SU-DHL-6 (cell line): ENCODE results near the gene CATSPERE.
"Not testable (repeated sequence)": the region's sequence is repeated elsewhere in the genome, so short reads cannot be mapped to it uniquely, and the experiment has no call there.

Experiments
- H2AFZ ChIP-seq: fragments of 200-600 bp; sonication (generic); 2 replicates; pipeline ENCODE4 v1.6.1; 2014; ENCODE audit warnings: low read depth, mild to moderate bottlenecking, moderate library complexity, mixed read lengths, antibody characterized with exemption, low read length; ENCODE audit not compliant: severe bottlenecking
- H3F3A ChIP-seq: fragments of 200-600 bp; shearing (Covaris generic); 2 replicates; pipeline ENCODE4 v1.6.0; 2016; ENCODE audit warnings: antibody characterized with exemption, mild to moderate bottlenecking; ENCODE audit not compliant: insufficient read depth
- H3K27ac ChIP-seq: fragments of 200-600 bp; sonication (generic); 2 replicates; pipeline ENCODE4 v1.5.1; 2016; ENCODE audit warnings: low read depth, mild to moderate bottlenecking, low read length, moderate library complexity, mixed read lengths
- H3K27me3 ChIP-seq: fragments of 200-600 bp; sonication (generic), shearing (Covaris generic); 2 replicates; pipeline ENCODE4 v1.6.0; 2014; ENCODE audit warnings: mild to moderate bottlenecking, low read length
- H3K36me3 ChIP-seq: fragments of 200-600 bp; sonication (generic); 2 replicates; pipeline ENCODE4 v1.6.1; 2014; ENCODE audit warnings: mild to moderate bottlenecking, low read length, mixed read lengths
- H3K4me2 ChIP-seq: fragments of 300-600, 200-600 bp; shearing (Covaris generic), sonication (generic); 2 replicates; pipeline ENCODE4 v1.6.0; 2014; ENCODE audit warnings: low read length, low read depth, mild to moderate bottlenecking; ENCODE audit not compliant: poor library complexity, severe bottlenecking
- H3K4me3 ChIP-seq: fragments of 200-600 bp; sonication (generic); 2 replicates; pipeline ENCODE4 v1.5.1; 2014; ENCODE audit warnings: antibody characterized with exemption, low read length, mild to moderate bottlenecking, mixed read lengths; ENCODE audit not compliant: insufficient read depth, poor library complexity, severe bottlenecking
- H3K79me2 ChIP-seq: fragments of 200-600 bp; sonication (generic); 2 replicates; pipeline ENCODE4 v1.6.1; 2014; ENCODE audit warnings: mild to moderate bottlenecking, low read length, moderate library complexity; ENCODE audit not compliant: insufficient read depth
- H3K9ac ChIP-seq: fragments of 200-600 bp; sonication (generic); 2 replicates; pipeline ENCODE4 v1.7.0; 2014; ENCODE audit warnings: mild to moderate bottlenecking, low read length
- H3K9me2 ChIP-seq: fragments of 200-600 bp; sonication (generic); replicated peaks from 2 replicates; pipeline ENCODE4 v1.6.1; 2014; ENCODE audit warnings: low read length; ENCODE audit not compliant: insufficient read depth
- H3K9me3 ChIP-seq: fragments of 200-600 bp; sonication (generic); 2 replicates; pipeline ENCODE4 v1.6.1; 2014; ENCODE audit warnings: low read length, mixed read lengths; ENCODE audit not compliant: insufficient read depth
- H4K20me1 ChIP-seq: fragments of 200-600 bp; sonication (generic); 2 replicates; pipeline ENCODE4 v1.6.1; 2014; ENCODE audit warnings: low read depth, mild to moderate bottlenecking, antibody characterized with exemption, low read length, moderate library complexity, mixed read lengths
- EZH2phosphoT487 ChIP-seq: fragments of 200-600 bp; sonication (generic), shearing (Covaris generic); conservative IDR thresholded peaks from 2 replicates; pipeline ENCODE4 v1.6.1; 2018; ENCODE audit warnings: mild to moderate bottlenecking, antibody characterized with exemption, low read length, moderate library complexity, mixed read lengths
- TF ChIP-seq, protein P1 (sequence below): fragments of 200-600 bp; sonication (generic); IDR thresholded peaks from one replicate; pipeline ENCODE4 v1.5.1; 2017; ENCODE audit warnings: antibody characterized with exemption, mild to moderate bottlenecking, low read length, moderate library complexity; ENCODE audit not compliant: insufficient read depth, poor library complexity, severe bottlenecking

The CATSPERE gene

DNA sequence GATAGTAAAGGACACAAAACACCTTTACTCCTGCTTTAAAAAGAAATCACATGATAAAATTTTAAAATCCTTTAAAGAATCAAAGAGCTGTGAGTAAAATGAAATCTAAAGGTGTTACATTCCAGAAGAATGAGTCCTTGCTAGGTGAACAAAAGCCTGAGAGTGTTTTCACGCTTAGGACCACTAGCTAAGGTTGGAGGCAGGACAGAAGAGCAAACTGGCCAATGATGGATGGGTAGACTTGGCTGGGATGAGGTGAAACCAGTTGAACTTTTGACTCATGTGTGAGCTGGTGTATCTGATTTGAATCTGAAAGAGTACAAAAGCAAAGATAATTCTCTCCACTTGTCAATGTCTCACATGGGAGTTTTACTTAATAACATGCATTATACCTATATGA lies 35.1 kb downstream of the CATSPERE start:
- H2AFZ ChIP-seq, result no peak overlapping the region
- H3K9ac ChIP-seq, result no peak overlapping the region
- no peaks in the 10 kb centered on the region for H4K20me1 ChIP-seq
- H3K9me2 ChIP-seq, result no peaks in the 10 kb centered on the region
- no peaks in the 10 kb centered on the region for H3K36me3 ChIP-seq
- no peaks in the 10 kb centered on the region for H3K79me2 ChIP-seq
- no peaks in the 10 kb centered on the region for H3K27me3 ChIP-seq
- H3K9me3 ChIP-seq, result no peaks in the 10 kb centered on the region
- no peak for TF ChIP-seq EZH2phosphoT487
- TF ChIP-seq, protein P1, sequence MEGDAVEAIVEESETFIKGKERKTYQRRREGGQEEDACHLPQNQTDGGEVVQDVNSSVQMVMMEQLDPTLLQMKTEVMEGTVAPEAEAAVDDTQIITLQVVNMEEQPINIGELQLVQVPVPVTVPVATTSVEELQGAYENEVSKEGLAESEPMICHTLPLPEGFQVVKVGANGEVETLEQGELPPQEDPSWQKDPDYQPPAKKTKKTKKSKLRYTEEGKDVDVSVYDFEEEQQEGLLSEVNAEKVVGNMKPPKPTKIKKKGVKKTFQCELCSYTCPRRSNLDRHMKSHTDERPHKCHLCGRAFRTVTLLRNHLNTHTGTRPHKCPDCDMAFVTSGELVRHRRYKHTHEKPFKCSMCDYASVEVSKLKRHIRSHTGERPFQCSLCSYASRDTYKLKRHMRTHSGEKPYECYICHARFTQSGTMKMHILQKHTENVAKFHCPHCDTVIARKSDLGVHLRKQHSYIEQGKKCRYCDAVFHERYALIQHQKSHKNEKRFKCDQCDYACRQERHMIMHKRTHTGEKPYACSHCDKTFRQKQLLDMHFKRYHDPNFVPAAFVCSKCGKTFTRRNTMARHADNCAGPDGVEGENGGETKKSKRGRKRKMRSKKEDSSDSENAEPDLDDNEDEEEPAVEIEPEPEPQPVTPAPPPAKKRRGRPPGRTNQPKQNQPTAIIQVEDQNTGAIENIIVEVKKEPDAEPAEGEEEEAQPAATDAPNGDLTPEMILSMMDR, result no peak
- no peak overlapping the region for H3K27ac ChIP-seq
- H3F3A ChIP-seq, result no peaks in the 10 kb centered on the region
- H3K4me3 ChIP-seq, result no peak overlapping the region
- no peak overlapping the region for H3K4me2 ChIP-seq

DNA sequence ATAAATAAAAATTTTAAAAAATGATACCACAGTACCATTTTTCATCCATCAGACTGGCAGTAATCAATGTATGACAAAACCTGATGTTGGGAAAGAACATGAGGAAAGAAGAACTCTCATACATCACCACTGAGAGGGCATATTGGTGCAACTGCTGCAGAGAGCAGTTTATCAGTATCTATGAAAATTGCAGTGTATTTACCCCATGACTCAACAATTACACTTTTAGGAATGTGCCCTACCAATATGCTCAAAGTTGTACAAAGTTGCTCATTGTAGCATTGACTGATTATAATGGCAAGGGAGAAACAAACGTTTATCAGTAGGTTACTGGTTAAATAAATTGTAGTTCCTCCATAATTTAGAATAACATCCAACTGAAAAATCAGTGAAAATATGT lies 36.7 kb downstream of the CATSPERE start:
- H3K4me2 ChIP-seq, result no peak overlapping the region
- H2AFZ ChIP-seq, result no peak overlapping the region
- no peak overlapping the region for H3K9ac ChIP-seq
- H3K9me2 ChIP-seq, result no peaks in the 10 kb centered on the region
- no peaks in the 10 kb centered on the region for H4K20me1 ChIP-seq
- no peak overlapping the region for H3K4me3 ChIP-seq
- H3K9me3 ChIP-seq, result no peaks in the 10 kb centered on the region
- H3K27me3 ChIP-seq, result no peaks in the 10 kb centered on the region
- no peaks in the 10 kb centered on the region for H3K36me3 ChIP-seq
- no peaks in the 10 kb centered on the region for H3K79me2 ChIP-seq
- H3K27ac ChIP-seq, result no peak overlapping the region
- no peaks in the 10 kb centered on the region for H3F3A ChIP-seq
- no peak for TF ChIP-seq EZH2phosphoT487

DNA sequence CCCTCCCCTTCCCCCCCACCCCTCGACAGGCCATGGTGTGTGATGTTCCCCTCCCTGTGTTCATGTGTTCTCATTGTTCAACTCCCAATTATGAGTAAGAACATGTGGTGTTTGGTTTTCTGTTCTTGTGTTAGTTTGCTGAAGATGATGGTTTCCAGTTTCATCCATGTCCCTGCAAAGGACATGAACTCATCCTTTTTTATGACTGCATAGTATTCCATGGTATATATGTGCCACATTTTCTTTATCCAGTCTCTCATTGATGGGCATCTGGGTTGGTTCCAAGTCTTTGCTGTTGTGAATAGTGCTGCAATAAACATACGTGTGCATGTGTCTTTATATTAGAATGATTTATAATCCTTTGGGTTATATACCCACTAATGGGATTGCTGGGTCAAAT lies 38.4 kb downstream of the CATSPERE start:
- H2AFZ ChIP-seq, H3K4me3 ChIP-seq, H3K36me3 ChIP-seq, H3F3A ChIP-seq, H4K20me1 ChIP-seq, H3K79me2 ChIP-seq, H3K9ac ChIP-seq, H3K27me3 ChIP-seq, H3K9me3 ChIP-seq, H3K27ac ChIP-seq, H3K9me2 ChIP-seq, H3K4me2 ChIP-seq: not testable (repeated sequence)

DNA sequence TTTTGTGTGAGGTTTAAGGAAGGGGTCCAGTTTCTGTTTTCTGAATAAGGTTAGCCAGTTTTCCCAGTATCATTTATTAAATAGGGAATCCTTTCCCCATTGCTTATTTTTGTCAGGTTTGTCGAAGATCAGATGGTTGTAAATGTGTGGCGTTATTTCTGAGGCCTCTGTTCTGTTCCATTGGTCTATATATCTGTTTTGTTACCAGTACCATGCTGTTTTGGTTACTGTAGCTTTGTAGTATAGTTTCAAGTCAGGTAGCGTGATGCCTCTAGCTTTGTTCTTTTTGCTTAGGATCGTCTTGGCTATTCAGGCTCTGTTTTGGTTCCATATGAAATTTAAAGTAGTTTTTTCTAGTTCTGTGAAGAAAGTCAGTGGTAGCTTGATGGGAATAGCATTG lies 39.4 kb downstream of the CATSPERE start:
- not testable (repeated sequence) for H3F3A ChIP-seq, H3K9ac ChIP-seq, H3K9me2 ChIP-seq, H3K4me2 ChIP-seq, H3K27ac ChIP-seq, H3K9me3 ChIP-seq, H3K79me2 ChIP-seq, H3K4me3 ChIP-seq, H3K36me3 ChIP-seq, H3K27me3 ChIP-seq, H2AFZ ChIP-seq, H4K20me1 ChIP-seq

DNA sequence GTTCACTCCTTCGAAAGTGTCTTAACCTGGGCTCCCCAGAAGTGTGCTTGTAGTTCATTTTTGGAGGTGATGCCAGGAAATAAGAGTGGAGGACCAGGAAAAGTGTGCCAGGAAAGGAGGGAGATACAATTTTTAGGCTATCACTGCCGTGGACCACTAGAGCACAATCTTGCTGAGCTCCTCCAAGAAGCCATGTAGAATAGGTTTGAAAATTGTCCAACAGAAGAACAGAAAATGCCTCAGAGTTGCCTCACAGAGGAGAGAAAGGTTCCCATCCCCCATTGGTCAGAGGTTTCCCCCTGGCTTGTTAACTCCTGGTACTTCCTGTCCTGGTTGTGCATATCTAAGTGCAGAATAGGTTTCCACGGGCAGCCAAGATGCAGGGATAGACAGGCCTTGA lies 41.6 kb downstream of the CATSPERE start:
- Histone ChIP-seq H3K27me3 (no peaks in the 10 kb centered on the region), H3K9me3 (0 out of 2 replicates have a peak, but pooled peaks cover 2% of the 10 kb centered on the region)
- TF ChIP-seq, protein P1, result no peak
- TF ChIP-seq EZH2phosphoT487, result no peak

More for the DNA sequence above, 41.6 kb downstream of the CATSPERE start:
- H3K4me3 ChIP-seq, result no peak overlapping the region
- H3K4me2 ChIP-seq, result no peak overlapping the region
- no peaks in the 10 kb centered on the region for H3K36me3 ChIP-seq
- no peak overlapping the region for H3K9ac ChIP-seq
- H3F3A ChIP-seq, result no peaks in the 10 kb centered on the region
- no peaks in the 10 kb centered on the region for H3K79me2 ChIP-seq
- no peak overlapping the region for H2AFZ ChIP-seq
- no peaks in the 10 kb centered on the region for H3K9me2 ChIP-seq
- no peaks in the 10 kb centered on the region for H4K20me1 ChIP-seq
- no peak overlapping the region for H3K27ac ChIP-seq
